Effector CD8-positive, alpha-beta T cell (primary cell): ENCODE measurements around the gene THEMIS.
"Not testable (repeated sequence)": the region's sequence is repeated elsewhere in the genome, so short reads cannot be mapped to it uniquely, and the experiment has no call there.

Experiments
- DNase-seq: peaks from one replicate; lab custom pipeline; 2025; lab: John Stamatoyannopoulos, UW
- total RNA-seq, 4 experiments: gene quantifications; one replicate each; lab custom pipeline; 2026; lab: John Stamatoyannopoulos, UW

THEMIS gene
- 56.8 to 167 (median 117) reads per million in 4 experiments for total RNA-seq

- DNase-seq, result no peak
Measured at GRCh38 chr6:127900935-127901334, at the start of gene THEMIS. Gene THEMIS (minus strand): TSS chr6:127901058. CDS start chr6:127900932, 126 bp downstream.

GRCh38 chr6:127949251-127949650, 48.4 kb upstream of the THEMIS start:
- DNase-seq, result no peak

- DNase-seq, result no peak
Measured at GRCh38 chr6:127946388-127946787, 45.5 kb upstream of the THEMIS start.

- DNase-seq, result no peak
Measured at GRCh38 chr6:127945434-127946097, 44.7 kb upstream of the THEMIS start.

- no peak for DNase-seq
Measured at GRCh38 chr6:127941228-127941627, 40.4 kb upstream of the THEMIS start.

- DNase-seq, result no peak
Measured at GRCh38 chr6:127939442-127940066, 38.7 kb upstream of the THEMIS start.

GRCh38 chr6:127938701-127939100, 37.8 kb upstream of the THEMIS start:
- DNase-seq, result no peak

GRCh38 chr6:127937747-127938146, 36.9 kb upstream of the THEMIS start:
- no peak for DNase-seq

- no peak for DNase-seq
Measured at GRCh38 chr6:127937102-127937501, 36.2 kb upstream of the THEMIS start.

GRCh38 chr6:127934956-127935355, 34.1 kb upstream of the THEMIS start:
- DNase-seq, result no peak

GRCh38 chr6:127933852-127934840, 33.3 kb upstream of the THEMIS start:
- no peak for DNase-seq

- DNase-seq, result no peak
Measured at GRCh38 chr6:127933137-127933536, 32.3 kb upstream of the THEMIS start.

- no peak for DNase-seq
Measured at GRCh38 chr6:127932708-127933107, 31.9 kb upstream of the THEMIS start.

GRCh38 chr6:127926441-127926840, 25.6 kb upstream of the THEMIS start:
- DNase-seq, result not testable (repeated sequence)

GRCh38 chr6:127924440-127924839, 23.6 kb upstream of the THEMIS start:
- no peak for DNase-seq

GRCh38 chr6:127924031-127924430, 23.2 kb upstream of the THEMIS start:
- no peak for DNase-seq

- DNase-seq, result no peak
Measured at GRCh38 chr6:127923135-127923534, 22.3 kb upstream of the THEMIS start.

- no peak for DNase-seq
Measured at GRCh38 chr6:127921982-127922381, 21.1 kb upstream of the THEMIS start.

GRCh38 chr6:127920804-127921203, 19.9 kb upstream of the THEMIS start:
- DNase-seq, result no peak

- DNase-seq, result no peak
Measured at GRCh38 chr6:127918506-127919427, 17.9 kb upstream of the THEMIS start.

- no peak for DNase-seq
Measured at GRCh38 chr6:127917766-127918165, 16.9 kb upstream of the THEMIS start.
